DOHH2 (cell line): ENCODE measurements around the gene JCAD.

Source experiments
- H3F3A ChIP-seq: fragments of 200-600 bp; sonication (generic), shearing (Covaris generic); 2 replicates; pipeline ENCODE4 v1.6.0; 2016; ENCODE audit warnings: antibody characterized with exemption, mild to moderate bottlenecking; ENCODE audit not compliant: control insufficient read depth, insufficient read depth
- H3K27ac ChIP-seq: fragments of 200-600 bp; sonication (generic); 2 replicates; pipeline ENCODE4 v1.5.1; 2014; ENCODE audit warnings: low read depth, mild to moderate bottlenecking, low read length, moderate library complexity
- H3K27me3 ChIP-seq: fragments of 200-600 bp; sonication (generic); 2 replicates; pipeline ENCODE4 v1.6.1; 2014; ENCODE audit warnings: mild to moderate bottlenecking, low read length, mixed read lengths; ENCODE audit not compliant: control insufficient read depth
- H3K36me3 ChIP-seq: fragments of 200-600 bp; sonication (generic); 2 replicates; pipeline ENCODE4 v1.6.1; 2014; ENCODE audit warnings: mild to moderate bottlenecking, low read length, moderate library complexity, mixed read lengths; ENCODE audit not compliant: control insufficient read depth
- H3K4me1 ChIP-seq: fragments of 200-600 bp; sonication (generic); 2 replicates; pipeline ENCODE4 v1.6.1; 2014; ENCODE audit warnings: mild to moderate bottlenecking, low read length, mixed read lengths; ENCODE audit not compliant: control insufficient read depth
- H3K4me2 ChIP-seq: fragments of 200-600 bp; sonication (generic); 2 replicates; pipeline ENCODE4 v1.6.0; 2014; ENCODE audit warnings: mild to moderate bottlenecking, low read length, moderate library complexity
- H3K4me3 ChIP-seq: fragments of 200-600 bp; sonication (generic); 2 replicates; pipeline ENCODE4 v1.5.1; 2014; ENCODE audit warnings: mild to moderate bottlenecking, low read length, mixed read lengths
- H3K79me2 ChIP-seq: fragments of 200-600 bp; sonication (generic); 2 replicates; pipeline ENCODE4 v1.6.1; 2014; ENCODE audit warnings: mild to moderate bottlenecking, low read length, mixed read lengths; ENCODE audit not compliant: control insufficient read depth
- H3K9me2 ChIP-seq: fragments of 200-600 bp; sonication (generic); replicated peaks from 2 replicates; pipeline ENCODE4 v1.6.1; 2014; ENCODE audit warnings: mild to moderate bottlenecking, low read length, mixed read lengths; ENCODE audit not compliant: control insufficient read depth
- H3K9me3 ChIP-seq: fragments of 200-600 bp; sonication (generic); 2 replicates; pipeline ENCODE4 v1.6.1; 2014; ENCODE audit warnings: antibody characterized with exemption, low read length, mixed read lengths; ENCODE audit not compliant: control insufficient read depth, insufficient read depth
- H4K20me1 ChIP-seq: fragments of 200-600 bp; sonication (generic); 2 replicates; pipeline ENCODE4 v1.6.0; 2014; ENCODE audit warnings: low read depth, mild to moderate bottlenecking, antibody characterized with exemption, low read length, moderate library complexity; ENCODE audit not compliant: control insufficient read depth, insufficient read depth
- CTCF ChIP-seq: fragments of 200-600 bp; sonication (generic); IDR thresholded peaks from one replicate; pipeline ENCODE4 v1.5.1; 2014; ENCODE audit warnings: antibody characterized with exemption, mild to moderate bottlenecking, low read depth, low read length; ENCODE audit not compliant: poor library complexity, severe bottlenecking
- EZH2phosphoT487 ChIP-seq: fragments of 200-600 bp; sonication (generic); IDR thresholded peaks from 2 replicates; pipeline ENCODE4 v1.6.1; 2017; ENCODE audit warnings: borderline replicate concordance, mild to moderate bottlenecking, antibody characterized with exemption, low read length, moderate library complexity, mixed read lengths

Gene JCAD

GRCh38 chr10:30037620-30038336 is 21.6 kb downstream of the JCAD start:
- Histone ChIP-seq H3K27ac (no peak overlapping the region), H4K20me1 (no peaks in the 10 kb centered on the region), H3K9me3 (no peaks in the 10 kb centered on the region), H3K4me1 (peaks cover 28% of the 10 kb centered on the region), H3K36me3 (no peaks in the 10 kb centered on the region), H3K4me2 (no peak overlapping the region), H3K27me3 (no peaks in the 10 kb centered on the region), H3K79me2 (no peaks in the 10 kb centered on the region), H3K4me3 (no peak overlapping the region), H3F3A (no peaks in the 10 kb centered on the region), H3K9me2 (no peaks in the 10 kb centered on the region)
- TF ChIP-seq EZH2phosphoT487 (no peak), CTCF (no peak)

GRCh38 chr10:30036811-30037210 is 22.6 kb downstream of the JCAD start:
- Histone ChIP-seq H3K4me3 (no peak overlapping the region), H3F3A (no peaks in the 10 kb centered on the region), H3K27ac (no peak overlapping the region), H3K9me3 (no peaks in the 10 kb centered on the region), H3K4me1 (peaks cover 23% of the 10 kb centered on the region), H4K20me1 (no peaks in the 10 kb centered on the region), H3K4me2 (no peak overlapping the region), H3K27me3 (no peaks in the 10 kb centered on the region), H3K36me3 (no peaks in the 10 kb centered on the region), H3K9me2 (no peaks in the 10 kb centered on the region), H3K79me2 (no peaks in the 10 kb centered on the region)
- TF ChIP-seq CTCF = no peak
- no peak for TF ChIP-seq EZH2phosphoT487

- Histone ChIP-seq H3K27me3 (no peaks in the 10 kb centered on the region), H3F3A (no peaks in the 10 kb centered on the region), H3K9me2 (no peaks in the 10 kb centered on the region), H3K4me2 (no peak overlapping the region), H3K9me3 (no peaks in the 10 kb centered on the region), H3K36me3 (no peaks in the 10 kb centered on the region), H3K4me1 (peaks cover 19% of the 10 kb centered on the region), H3K4me3 (no peak overlapping the region), H3K27ac (no peak overlapping the region), H4K20me1 (no peaks in the 10 kb centered on the region), H3K79me2 (no peaks in the 10 kb centered on the region)
- TF ChIP-seq CTCF = no peak
- no peak for TF ChIP-seq EZH2phosphoT487
These were observed 23.0 kb downstream of the JCAD start for GRCh38 chr10:30036341-30036740.
